ENCODE results near the gene SETD1B.
"Not testable (repeated sequence)": the region's sequence is repeated elsewhere in the genome, so short reads cannot be mapped to it uniquely, and the experiment has no call there.

The SETD1B gene

GRCh38 chr12:121803861-121804416, at the start of gene SETD1B:
SETD1B (plus strand) TSS chr12:121804009; CDS start chr12:121804738, 729 bp downstream.
- DNase-seq (ENCODE audit: low read depth): no peak

DNA sequence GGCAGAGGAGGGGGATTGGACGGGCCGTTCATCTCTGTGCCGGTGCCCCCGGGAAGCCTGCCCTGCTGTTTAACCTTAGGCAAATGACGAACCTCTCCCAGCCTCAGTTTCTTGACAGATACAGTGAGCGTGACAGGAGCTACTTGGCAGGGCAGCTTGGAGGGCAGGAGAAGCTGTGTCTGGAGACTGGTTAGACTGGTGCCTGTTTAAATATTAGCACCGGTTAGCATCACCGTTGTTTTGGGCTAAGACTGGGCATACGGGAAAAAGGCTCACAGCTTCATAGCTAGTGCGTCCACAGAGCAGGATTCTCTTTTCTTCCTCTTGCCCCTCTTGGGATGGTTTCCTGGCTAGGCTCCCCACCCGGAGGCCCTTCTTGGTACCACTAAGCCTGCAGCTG, 49.0 kb upstream of the SETD1B start:
- no peak for DNase-seq (ENCODE audit: low read depth)

DNA sequence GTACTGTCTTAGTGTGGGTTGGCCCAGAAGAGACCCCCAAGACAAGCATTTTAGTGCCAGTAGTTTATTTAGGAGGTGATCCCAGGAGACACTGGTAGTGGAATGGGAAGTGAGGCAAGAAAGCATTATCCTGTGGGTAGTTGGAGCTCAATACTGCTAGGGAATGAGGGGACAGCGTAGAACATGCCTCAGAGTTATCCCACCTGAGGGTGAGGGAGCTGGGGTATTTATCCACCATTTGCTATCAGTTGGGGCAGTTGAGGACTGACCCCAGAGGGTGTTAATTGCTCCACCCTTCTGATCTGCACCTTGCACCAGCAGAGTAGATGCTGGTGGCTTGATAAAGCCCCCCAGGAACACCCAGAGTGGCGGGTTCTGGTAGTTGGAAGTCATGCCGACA, 48.2 kb upstream of the SETD1B start:
- no peak for DNase-seq (ENCODE audit: low read depth)

GRCh38 chr12:121758536-121758935, 45.3 kb upstream of the SETD1B start:
- not testable (repeated sequence) for DNase-seq (ENCODE audit: low read depth)

DNA sequence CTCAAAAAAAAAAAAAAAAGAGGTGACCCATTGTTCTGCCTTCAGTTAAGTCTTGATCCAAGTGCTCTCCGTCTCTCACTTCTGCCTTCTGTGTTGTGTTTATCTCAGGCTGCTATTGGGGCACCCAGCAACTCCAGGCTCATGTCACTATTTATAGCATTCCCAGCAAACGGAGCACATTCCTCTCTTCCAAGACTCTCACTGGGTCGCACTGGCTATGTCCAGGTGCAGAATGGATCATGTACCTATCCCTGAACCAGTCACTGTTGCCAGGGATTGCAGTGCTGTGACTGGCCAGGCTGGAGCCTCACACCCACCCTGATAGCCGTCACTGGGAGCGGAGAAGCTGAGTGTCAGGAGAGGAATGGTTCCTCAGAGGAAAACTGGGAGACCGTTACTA, 41.5 kb upstream of the SETD1B start:
- no peak for DNase-seq (ENCODE audit: low read depth)

DNA sequence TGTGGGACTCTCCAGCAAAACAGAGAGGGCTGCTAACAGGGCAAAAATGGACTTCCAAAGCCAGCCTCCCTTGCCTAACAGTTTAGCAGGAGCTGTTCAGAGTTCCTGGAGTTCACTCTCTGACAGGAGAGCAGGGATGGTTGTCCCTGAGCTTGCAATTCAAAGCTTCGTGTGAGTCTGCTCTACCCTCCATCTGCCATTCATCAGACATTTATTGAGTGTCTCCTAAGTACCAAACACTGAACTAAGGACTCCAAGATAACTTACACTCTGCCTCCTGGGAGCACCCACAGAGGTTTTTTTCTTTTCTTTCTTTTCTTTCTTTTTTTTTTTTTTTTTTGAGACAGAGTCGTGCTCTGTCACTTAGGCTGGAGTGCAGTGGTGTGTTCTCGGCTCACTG, 39.0 kb upstream of the SETD1B start:
- no peak for DNase-seq (ENCODE audit: low read depth)

- no peak for DNase-seq (ENCODE audit: low read depth)
Observed at GRCh38 chr12:121765573-121765972, 38.2 kb upstream of the SETD1B start.

- no peak for DNase-seq (ENCODE audit: low read depth)
Observed at GRCh38 chr12:121766290-121767039, 37.3 kb upstream of the SETD1B start.

DNA sequence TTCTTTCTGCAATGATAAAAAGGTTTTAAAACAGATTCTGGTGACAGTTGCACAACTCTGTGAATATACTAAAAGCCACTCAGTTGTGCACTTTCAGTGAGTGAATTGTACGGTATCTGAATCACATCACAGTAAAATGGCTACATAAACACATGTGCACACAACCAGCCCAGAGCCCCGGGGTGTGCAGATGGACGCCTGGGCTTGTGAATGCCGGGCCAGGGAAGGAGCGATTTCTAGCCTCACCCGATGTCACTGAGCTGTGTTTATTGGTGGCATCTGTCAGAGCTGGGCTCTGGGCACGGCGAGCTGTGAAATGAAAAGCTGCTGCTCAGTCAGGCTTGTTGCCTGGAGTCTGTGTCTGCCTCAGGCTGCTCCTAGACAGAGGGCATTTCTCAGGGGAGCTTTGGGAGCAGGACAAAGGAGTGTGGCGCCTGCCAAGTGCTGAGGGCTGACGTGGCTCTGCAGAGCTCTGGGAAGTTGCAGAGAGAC, 36.2 kb upstream of the SETD1B start:
- DNase-seq (ENCODE audit: low read depth): no peak

DNA sequence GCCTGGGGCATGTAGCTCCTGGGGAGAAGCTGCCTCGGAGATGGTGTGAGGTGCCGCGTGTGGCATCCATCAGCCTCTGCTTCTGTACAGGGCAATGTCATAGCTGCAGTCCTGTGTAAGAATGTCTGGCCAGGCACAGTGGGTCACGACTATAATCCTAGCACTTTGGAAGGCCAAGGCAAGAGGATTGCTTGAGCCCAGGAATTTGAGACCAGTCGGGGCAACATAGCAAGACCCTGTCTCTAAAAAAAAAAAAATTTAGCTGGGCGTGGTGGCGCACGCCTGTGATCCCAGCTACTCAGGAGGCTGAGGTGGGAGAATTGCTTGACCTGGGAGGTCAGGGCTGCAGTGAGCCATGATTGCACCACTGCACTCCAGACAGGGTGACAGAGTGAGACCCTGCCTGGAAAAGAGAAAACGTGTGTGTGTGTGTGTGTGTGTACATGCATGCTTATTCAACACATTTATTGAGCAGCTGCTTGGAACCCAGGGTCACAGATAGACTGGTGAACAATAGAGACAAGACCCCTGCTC, 34.4 kb upstream of the SETD1B start:
- no peak for DNase-seq (ENCODE audit: low read depth)

GRCh38 chr12:121769831-121770301, 33.9 kb upstream of the SETD1B start:
- no peak for DNase-seq (ENCODE audit: low read depth)

DNA sequence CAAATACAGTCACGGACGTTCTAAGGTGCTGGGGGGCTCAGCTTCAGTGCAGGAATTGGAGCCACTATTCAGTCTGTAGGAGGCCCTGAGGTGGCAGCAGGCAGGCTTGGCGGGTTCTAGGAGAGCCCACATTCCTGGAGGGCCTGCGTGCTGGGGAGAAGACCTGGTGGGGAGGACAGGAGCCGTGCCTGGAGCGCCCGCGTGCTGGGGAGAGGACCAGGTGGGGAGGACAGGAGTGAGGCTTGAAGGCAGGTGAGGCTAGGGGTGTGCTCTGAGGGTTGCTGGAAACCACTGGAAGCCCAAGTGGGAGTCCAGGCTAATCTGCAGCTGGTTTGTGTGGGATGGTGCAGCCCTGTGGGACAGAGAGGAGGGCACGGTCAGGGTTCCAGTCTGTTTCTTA, 33.4 kb upstream of the SETD1B start:
- DNase-seq (ENCODE audit: low read depth): no peak

- DNase-seq (ENCODE audit: low read depth): no peak
Observed at GRCh38 chr12:121770813-121771625, 32.8 kb upstream of the SETD1B start.

DNA sequence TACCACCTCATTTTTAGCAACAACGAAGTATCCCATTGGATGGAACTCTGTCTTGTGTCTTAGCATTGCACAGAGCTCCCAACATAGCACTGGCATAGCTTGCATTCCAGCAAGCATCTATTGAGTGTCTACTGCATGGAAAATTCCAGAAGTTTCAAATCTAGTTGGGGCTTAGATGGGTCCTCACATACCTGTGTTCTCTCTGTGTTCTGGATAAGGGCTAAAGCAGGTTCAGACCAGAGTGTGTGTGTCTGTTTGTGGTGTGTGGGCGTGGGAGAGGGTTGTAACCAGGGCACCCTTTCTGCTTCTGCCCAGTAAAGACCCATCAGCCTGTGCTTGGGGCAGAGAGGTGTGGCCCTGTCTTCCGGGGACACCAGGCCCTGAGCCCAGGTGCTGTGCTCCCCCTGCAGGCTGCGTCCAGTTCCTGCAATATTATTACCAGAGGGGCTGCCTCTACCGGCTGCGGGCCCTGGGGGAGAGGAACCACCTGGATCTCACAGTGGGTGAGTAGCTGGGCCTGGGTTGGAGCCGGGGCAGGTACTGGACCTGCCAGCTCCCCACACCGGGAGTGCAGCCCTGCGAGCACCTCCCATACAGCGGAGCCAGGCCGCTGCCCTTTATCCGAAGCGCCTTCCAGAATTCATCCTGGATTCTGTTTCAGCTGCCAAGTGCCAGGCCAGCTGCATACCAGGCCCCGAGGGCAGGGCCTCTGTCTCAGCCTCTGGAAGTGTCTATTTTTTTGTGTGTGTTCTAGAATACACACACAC, 30.6 kb upstream of the SETD1B start:
- peak; percentile 68 for DNase-seq (ENCODE audit: low read depth)

DNA sequence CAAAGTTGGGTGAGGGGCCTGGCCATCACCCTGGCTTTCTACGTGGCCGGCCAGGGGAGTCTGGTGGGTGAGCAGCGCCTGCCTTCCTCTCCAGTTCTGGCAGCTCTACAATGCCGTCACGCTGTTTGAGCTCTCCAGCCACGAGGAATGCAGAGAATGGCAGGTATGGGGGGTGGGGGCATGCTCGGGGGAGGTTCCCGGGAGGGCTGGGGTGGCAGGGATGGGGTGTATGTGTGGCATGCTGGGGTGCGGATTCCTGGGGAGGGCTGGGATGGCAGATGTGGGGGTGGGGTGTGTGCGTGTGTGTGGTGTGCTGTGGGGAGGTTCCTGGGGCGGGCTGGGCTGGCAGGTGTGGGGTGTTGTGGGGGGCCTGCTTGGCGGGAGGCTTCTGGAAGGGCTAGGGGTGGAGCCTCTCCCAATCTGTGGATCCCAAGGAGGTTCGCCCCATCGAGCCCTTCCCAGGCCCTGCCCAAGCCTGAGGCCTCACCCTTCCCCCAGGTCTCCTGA, 28.8 kb upstream of the SETD1B start:
- no peak for DNase-seq (ENCODE audit: low read depth)

- no peak for DNase-seq (ENCODE audit: low read depth)
Observed at GRCh38 chr12:121775501-121775900, 28.3 kb upstream of the SETD1B start.

DNA sequence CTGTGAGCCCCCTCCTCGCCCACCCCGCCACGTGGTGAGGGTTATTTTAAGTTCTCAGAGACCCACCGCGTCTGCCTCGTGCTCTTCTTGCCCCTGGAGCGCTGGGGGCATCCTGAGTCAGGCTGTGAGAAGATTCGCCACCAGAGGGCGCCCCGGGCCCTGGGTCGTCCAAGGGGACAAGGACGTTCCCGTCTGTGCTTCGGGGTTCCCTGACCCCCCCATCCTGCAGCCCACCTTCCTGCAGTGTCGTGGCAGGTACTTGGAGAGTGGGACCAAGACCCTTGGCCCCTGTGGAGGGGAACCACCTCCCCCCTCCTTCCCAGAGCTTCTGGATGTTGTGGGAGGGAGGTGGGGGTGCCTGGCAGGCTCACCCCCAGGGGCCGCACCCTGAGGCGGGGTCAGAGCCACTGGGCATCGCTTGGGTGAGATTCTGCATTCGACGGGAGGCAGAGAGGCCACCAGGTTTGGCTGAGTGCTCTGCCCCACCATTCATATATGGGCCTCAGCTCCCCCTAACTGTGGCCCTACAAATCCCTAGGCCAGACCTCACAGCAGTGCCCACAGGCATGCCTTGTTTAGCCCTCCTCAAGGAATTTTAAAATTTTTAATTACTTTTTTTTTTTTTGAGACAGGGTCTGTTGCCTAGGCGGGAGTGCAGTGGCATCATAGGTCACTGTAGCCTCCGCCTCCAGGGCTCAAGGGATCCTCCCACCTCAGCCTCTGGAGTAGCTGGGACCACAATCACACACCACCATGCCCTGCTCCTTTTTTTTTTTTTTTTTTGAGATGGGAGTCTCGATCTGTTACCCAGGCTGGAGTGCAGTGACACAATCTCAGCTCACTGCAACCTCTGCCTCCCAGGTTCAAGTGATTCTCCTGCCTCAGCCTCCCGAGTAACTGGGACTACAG, 27.4 kb upstream of the SETD1B start:
- DNase-seq (ENCODE audit: low read depth): peak; percentile 85

GRCh38 chr12:121778567-121779421, 25.0 kb upstream of the SETD1B start:
- no peak for DNase-seq (ENCODE audit: low read depth)

DNA sequence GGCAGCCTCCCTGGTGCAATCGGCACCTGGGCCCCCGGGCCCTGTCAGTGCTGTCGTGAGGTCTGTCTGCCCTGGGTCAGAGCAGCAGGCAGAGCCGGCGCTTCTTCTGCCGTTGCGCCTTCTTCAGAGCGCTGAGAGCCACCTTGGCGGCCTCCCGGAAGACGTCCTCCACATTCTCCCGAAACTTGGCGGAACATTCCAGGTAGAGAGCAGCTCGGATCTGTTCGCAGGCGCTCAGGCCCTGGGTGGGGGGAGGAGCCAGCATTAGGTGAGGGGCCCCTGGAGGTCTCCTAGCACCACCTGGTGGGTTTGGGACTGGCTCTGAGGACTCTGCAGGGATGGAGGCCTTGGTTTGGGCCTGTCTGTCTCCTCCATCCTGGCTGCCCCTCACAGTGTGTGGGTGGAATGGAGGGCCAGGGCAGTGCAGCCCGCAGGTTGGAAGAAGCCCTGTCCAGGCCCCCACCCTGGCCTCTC, 24.4 kb upstream of the SETD1B start:
- no peak for DNase-seq (ENCODE audit: low read depth)

All from stimulated activated CD8-positive, alpha-beta memory T cell treated with anti-CD3 and anti-CD28 coated beads, Interleukin-4, amount 100 ng/mL, for 24 hours (primary cell).